Stimulated activated CD8-positive, alpha-beta memory T cell treated with anti-CD3 and anti-CD28 coated beads, Interleukin-15, amount 100 ng/mL, for 48 hours (primary cell): ENCODE results near the gene PCP4.

Experiments
- DNase-seq, 2 donors: peaks; one replicate each; pipeline ENCODE4 v3.0.0-alpha.2; 2020; ENCODE audit warnings: low read depth in 2 of 2

Gene PCP4

GRCh38 chr21:39923476-39923875 is 56.2 kb downstream of the PCP4 start:
- no peak for DNase-seq

DNA sequence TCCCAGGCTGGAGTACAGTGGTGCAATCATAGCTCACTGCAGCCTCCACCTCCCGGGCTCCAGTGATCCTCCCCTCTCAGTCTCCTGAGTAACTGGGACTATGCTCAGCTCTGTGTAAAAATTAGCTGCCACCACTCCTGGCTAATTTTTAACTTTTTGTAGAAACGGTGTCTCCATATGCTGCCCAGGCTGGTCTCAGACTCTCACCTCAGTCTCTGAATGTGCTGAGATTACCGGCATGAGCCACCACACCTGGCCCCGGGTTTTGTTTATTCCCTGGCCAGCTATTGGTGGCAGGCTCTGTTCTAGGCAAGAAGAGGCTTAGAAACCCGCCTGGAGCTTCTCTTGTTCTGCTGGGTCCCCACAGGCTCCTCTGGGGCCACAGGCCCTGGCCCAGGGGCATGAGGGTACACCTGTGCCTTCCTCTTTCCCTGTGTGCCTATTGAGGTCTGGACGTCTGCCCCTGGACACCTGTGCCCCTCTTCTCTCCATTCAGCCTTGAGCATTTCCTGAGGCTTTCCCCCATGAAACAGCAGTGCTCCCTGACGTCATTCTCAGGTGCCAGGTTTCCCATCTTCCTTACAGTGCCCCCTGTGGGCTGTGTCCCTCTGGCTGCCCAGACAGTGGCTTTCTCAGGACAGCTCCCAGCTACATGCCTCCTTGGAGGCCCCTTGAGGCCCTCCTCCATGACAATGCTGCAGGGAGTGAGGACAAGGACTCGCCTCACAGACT is 57.5 kb downstream of the PCP4 start:
- no peak for DNase-seq

DNA sequence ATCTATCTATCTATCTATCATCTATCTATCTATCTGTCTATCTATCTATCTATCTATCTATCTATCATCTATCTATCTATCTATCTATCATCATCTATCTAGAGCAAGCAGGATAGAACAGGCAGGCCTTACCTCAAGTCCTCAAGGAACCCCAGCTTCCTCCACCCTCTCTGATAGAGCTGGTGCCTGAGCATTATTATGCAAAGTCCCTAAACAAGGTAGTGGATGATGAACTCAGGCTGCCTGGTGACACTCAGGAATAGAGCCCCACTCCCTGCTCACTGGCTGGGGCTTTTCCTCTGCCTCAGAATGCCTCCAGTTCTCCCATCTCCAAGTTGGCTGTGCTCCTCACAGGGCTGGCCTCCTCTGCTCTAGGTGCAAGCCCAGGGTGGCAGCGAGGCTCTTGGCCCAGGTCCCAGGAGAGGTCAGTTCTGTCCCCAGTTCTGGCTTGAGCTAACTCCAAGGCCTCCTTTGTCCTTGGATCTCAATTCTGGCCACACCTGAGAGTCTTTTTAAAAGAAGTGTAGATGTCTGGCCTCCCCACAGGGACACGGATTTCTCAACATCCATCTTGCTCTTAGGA is 60.2 kb downstream of the PCP4 start:
- DNase-seq = no peak

GRCh38 chr21:39932335-39932734 is 65.1 kb downstream of the PCP4 start:
- no peak for DNase-seq

DNA sequence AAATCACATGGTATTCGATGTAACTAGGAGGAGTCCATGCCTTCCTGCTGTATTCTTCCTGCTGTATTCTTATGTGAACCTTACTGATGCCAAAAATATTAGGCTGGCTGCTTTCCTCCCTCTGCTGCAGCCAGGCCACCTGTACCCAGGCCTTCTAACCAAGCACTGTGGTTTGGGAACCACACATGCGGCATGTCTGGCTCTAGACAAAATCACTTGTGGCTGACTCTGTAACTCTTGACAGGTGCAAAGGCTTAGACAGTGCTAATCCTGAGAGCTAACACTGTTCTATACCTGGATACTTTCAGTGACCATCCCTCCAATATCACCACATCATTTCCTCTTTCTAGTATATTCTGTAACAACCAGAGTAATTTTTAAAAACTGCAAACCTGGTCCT is 67.7 kb downstream of the PCP4 start:
- no peak for DNase-seq

- no peak for DNase-seq
These were observed 68.5 kb downstream of the PCP4 start for GRCh38 chr21:39935716-39936115.

DNA sequence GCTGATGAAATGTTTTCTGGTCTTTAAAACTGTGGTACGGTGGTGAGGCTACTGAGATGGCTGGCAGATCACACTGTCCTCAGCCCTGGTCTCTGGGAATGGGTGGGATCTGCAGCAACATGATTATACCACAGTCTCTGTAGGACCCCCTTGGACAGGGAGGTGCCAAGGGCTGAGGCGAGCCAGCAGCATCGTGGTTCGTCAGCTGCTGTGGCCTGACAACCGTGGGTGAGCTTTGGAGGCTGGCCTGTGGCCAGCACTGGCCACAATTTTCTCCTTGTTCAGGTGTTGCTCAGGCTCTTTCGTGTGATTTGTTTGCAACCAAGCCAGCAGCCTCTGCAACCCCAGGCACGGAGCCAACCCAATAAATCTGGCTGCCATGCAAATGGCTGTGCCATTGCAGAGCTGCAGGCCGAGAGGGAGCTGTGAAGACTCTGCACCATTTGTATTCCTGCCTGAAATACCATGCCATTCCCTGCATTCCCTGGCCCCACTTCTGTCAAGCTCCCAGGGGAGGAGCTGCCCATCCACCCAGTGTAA is 70.9 kb downstream of the PCP4 start:
- no peak for DNase-seq

DNA sequence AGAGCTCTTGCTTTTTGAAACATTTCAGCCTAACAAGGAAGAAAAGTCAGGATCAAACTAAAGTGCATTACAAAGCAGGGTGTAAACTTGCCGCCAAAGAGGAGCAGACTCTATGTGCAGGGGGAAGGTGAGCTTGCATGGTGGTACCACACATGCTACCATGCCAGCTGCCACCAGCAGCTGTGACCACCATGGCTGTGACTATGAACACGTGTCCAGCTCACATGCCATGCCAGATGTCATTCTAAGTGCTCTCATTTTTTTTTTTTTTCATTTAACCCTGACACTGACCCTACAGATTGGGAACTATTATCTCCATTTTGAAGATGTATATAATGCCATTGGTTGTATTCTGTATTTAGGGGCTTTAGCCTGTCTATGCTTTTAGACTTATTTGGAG is 79.0 kb downstream of the PCP4 start:
- DNase-seq = no peak

- no peak for DNase-seq
These were observed 79.8 kb downstream of the PCP4 start for GRCh38 chr21:39947031-39947430.

- no peak for DNase-seq
These were observed 84.2 kb downstream of the PCP4 start for GRCh38 chr21:39951183-39952101.

DNA sequence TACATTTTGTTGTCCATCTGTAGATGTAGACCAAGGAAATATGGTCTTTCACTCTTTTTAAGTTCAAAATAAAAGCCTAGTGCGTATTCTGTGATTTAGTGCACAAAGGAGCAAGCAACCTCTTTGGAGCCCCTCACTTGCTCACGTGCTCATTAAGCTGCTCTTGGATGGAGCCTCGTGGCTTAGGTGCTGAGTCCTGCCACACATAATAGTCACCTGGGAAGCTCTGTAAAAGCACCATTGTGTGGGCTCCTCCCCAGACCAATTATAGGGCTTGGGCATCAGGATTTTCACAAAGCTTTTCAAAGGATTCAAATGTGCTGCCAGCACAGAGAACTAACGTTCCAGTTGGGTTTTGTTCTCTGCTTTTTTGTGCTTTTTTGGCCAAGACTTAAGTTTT is 85.0 kb downstream of the PCP4 start:
- no peak for DNase-seq

DNA sequence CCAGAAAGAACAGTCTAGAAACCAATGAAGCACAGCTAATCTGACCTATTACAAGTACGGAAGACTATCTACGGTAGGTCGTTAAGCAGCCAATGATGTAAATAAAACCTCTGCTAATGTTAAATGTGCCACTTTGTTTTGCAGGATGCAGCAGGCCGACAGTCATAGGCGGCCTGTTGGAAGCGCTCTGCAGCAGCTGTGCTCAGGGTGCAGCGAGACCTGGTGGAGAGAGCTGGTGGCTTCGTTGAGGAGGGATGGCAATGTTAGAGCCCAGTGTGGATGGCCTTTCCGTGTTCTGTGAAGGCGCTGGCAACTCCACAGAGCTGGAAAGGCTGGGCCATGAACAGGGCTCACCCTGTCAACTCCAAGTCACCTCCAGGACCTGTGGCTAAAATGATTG is 87.3 kb downstream of the PCP4 start:
- no peak for DNase-seq

DNA sequence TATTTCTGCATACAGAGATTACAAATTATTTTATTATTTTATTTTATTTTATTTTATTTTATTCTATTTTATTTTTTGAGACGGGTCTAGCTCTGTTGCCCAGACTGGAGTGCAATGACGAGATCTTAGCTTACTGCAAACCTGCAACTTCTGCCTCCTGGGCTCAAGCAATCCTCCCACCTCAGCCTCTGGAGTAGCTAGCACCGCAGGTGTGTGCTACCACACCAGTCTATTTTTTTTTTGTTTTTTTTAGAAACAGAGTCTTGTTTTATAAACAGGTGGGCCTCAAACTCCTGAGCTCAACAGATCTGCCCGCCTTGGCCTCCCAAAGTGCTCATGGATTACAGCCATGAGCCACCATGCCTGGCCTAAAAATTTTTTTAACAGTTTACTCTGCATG is 88.1 kb downstream of the PCP4 start:
- DNase-seq = no peak

DNA sequence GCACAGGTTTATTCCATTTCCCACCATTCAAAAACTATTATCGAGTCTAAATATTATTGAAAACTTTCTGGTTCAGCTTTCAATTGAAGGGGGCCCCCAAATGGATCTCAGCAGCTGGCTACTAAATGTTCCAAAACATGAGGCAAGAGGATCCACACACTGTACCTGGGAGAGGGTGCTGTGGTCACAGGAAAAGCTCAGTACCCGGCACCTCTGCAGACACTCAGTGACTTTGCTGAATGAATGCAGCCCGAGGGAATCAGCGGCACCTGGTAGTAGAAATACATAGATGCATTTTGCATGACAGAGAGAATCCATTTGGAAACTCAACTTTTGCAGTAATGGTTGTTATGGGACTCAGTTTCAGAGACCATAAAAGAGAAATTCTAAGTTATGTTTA is 89.3 kb downstream of the PCP4 start:
- DNase-seq = no peak

- DNase-seq = no peak
These were observed 91.5 kb downstream of the PCP4 start for GRCh38 chr21:39958731-39959130.

GRCh38 chr21:39961251-39961650 is 94.0 kb downstream of the PCP4 start:
- DNase-seq = no peak

DNA sequence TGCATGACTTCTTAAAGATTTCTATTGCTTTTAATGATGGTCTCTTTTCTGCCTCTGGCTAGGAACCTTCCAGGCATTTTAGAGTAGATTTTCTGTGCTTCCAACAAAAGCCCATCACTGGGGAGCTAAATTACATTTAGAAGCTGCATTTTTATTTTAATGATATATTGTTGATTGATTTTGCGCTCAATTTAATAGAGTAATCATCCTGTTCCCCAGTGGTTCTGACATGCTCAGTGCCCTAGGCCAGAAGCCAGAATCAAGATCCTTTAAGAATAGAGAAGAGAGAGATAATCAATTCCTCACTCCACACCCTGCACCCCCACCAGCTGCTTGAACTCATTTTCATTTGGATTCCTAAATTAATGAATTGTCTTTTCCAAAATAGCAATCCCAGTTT is 97.8 kb downstream of the PCP4 start:
- no peak for DNase-seq

DNA sequence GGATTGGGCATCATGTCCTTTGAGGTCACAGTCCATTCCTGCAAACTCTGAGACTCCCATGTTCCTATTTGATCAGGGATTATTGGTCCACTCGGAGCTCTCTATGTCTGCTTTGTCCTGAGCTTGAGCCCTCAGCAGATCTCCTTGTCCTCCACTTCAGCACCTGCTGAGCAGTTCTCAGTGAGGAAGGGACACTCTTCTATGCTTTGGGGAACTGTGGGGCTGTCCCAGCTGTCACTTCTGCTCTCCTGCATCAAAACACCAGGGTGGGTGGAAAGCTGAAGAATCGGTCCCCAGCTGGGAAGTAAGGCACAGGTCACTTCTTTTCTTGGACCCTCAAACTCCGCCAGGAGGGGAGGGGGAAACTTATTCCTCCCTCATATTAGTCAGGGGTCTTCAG is 99.5 kb downstream of the PCP4 start:
- DNase-seq = no peak

- DNase-seq = no peak
These were observed 100.8 kb downstream of the PCP4 start for GRCh38 chr21:39968010-39968409.

GRCh38 chr21:39969691-39970364 is 102.6 kb downstream of the PCP4 start:
- DNase-seq = no peak

DNA sequence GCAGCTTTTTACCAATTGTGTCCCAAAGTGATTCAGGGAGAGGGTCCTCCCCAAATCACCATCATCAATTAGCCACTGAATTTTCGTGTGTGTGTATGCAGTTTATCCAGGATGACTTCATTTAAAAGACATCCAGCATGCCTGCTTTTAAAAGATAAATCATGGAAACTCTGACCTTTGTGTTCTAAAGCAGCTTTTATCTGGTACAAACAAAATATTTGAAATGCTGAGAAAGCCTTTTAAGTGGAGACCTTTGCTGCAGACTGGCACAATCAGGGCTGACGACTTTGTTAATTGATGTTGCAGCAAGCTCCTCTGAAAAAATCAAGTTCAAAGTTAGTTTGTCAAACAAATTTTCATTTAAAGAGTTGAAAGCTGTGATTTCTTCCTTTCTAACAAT is 104.7 kb downstream of the PCP4 start:
- no peak for DNase-seq

- DNase-seq = no peak
These were observed 105.2 kb downstream of the PCP4 start for GRCh38 chr21:39972471-39972870.
